Stimulated activated CD8-positive, alpha-beta memory T cell treated with anti-CD3 and anti-CD28 coated beads, Interleukin-12 subunit alpha, Interleukin-12 subunit beta, amount 100 ng/mL, for 1 hour (primary cell): ENCODE results near the gene TICRR.

Experiments used
- DNase-seq: peaks from one replicate; pipeline ENCODE4 v3.0.0-alpha.2; 2020; ENCODE audit warnings: low read depth

Gene TICRR

DNA sequence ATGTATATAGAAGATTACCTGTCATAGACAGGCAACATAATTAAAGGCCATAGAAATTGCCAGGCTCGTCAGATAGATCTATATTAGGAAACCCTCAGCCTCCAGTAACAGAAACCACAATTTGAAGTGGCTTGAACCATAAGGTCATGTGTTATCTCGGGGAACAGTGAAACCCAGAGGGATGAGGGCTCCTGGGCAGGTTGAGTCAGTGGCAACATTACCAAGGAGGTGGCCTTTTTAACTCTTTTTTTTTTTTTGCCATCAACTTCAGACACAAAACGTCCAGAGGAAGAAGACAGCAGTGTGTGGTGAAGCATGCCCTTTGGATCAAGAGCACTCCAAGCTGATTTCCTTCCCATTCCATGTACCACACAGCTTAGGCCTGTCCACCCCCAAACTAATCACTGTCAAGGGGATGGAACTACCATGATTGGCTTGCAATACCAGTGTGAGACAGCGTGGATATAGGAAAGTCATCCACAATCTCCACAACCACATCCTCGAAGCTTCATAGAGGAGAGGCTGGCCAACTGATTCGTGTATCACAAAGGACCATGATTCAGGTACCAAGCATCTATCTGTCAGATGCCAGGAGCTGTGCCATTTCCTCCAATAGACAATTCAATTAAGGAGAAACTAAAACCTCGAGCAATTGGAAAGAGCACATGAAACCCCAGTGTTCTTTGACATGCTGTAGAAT is 81.0 kb downstream of the TICRR start:
- no peak for DNase-seq

DNA sequence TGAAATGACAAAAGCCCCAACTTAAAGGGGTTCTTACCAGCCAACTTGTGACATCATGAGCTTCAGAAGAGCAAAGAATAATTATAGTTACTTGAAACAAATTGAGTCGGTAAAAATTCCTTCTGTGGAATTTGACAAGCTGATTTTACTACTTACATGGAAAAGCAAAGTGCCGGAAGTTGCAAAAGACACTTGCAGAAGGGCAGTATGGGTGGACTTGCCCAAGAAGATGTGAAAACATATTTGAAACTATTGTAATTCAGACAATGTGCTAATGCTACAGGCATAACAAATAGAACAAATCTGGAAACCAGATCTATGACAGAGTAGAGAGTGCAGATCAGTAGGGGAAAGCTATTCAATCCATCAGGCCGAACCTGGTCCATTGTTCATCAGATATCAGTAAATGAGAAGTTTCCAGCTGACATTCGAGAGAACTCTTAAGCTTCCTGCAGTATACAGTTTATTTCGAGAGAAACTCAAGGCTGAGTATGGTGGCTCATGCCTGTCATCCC is 82.5 kb downstream of the TICRR start:
- no peak for DNase-seq

DNA sequence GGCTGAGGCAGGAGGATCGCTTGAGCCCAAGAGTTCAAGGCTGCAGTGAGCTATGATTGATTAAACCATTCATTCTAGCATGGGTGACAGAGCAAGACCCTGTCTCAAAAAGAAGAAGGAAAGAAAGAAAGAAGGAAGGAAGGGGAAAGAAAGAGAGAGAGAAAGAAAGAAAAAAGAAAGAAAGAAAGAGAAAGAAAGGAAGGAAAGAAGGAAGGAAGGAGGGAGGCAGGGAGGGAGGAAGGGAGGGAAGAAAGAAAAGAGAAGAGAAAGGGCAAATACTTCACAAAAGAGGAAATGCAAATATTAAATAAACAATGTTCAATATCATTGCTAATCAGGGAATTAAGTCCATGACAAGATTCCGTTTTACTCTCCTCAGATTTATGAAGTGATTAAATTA is 84.0 kb downstream of the TICRR start:
- no peak for DNase-seq

DNA sequence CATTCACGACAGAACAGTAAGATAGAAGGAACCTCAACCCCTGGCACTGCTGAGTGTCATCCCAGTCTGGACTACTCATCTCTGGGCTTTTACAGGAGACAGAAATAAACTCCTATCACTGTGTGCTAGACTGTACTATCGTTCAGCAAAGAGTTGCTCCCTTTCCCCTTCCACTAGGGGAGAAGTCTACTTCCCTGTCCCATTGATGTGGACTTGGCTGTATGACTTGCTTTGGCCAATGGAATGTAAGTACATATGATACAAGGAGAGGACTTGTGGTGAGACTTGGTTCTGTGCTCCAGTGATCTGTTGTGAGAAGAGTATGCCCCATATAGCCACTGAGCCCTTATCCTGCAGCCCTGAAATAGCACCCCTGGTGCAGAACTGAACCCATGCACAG is 85.3 kb downstream of the TICRR start:
- DNase-seq, result no peak

DNA sequence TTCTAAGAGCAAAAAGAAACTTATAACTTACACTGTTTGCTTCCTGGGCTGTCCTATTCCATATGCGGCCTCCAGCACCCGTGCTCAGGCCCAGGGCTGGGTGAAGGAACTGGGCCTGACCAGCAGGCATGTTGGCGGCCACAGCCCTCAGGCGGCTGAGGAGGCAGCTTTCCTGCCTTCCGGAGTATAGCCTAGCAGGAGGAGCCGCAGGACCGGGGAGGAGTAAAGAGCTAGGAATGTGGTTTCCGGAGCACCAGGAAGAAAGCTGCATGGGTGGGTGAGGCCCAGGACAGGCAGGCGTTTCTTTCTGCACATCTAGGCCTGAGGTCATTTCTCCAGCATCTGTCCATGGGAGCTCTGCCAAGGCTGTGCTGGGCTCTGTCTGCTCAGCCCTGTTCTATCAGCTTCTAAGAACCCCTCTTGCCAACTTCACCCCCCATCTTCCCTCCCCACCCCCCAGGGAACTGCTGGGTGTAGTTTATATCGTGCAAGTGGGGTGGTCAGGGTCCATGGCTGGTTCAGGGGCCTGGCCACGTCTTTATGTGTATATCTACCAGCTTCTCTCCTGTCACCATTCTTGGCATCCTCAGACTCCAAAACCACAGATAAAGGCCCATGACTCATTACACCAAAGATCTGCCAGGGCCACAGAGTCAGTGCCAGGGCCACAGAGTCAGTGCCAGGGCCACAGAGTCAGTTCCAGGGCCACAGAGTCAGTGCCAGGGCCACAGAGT is 87.8 kb downstream of the TICRR start:
- no peak for DNase-seq

DNA sequence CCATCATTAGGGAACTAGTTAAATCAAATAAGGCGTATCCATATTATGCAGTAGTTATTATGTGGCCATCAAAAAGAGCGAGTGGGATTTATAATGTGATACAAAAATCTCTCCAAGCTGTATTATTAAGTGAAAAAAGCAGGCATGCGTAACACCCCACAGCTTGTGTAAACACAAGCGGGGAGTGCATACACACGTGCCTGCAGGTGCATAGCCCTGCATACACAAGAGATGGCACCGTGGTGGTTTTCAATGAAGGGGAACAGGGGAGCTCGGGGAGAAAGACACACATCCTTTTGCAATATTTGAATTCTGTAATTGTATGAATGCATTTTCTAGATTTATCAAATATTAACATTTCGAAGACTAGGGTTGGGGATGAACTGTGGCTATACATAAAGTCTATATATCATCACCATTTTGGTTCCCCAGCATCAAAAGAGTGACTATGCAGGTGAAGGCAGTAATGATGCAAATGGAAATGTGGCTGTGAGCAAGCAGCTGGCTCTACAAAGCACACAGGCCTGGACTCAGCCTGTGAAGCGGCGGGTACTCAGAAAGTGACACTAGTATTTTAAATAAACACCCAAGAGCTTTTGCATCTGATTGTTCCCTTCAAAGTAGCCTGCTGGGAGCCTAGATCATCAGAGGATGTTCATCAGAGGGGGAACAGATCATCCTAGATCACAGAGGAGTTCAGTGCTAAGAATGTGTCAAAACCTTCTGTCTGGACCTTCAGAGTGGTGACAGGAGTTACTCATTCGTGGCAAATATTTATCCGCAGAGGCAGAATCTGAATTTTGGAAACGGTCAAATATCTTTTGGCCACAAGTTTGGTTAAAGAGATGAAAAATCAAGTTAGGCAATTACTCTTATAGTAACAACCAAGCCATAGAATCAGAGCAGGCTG is 89.4 kb downstream of the TICRR start:
- DNase-seq, result no peak

DNA sequence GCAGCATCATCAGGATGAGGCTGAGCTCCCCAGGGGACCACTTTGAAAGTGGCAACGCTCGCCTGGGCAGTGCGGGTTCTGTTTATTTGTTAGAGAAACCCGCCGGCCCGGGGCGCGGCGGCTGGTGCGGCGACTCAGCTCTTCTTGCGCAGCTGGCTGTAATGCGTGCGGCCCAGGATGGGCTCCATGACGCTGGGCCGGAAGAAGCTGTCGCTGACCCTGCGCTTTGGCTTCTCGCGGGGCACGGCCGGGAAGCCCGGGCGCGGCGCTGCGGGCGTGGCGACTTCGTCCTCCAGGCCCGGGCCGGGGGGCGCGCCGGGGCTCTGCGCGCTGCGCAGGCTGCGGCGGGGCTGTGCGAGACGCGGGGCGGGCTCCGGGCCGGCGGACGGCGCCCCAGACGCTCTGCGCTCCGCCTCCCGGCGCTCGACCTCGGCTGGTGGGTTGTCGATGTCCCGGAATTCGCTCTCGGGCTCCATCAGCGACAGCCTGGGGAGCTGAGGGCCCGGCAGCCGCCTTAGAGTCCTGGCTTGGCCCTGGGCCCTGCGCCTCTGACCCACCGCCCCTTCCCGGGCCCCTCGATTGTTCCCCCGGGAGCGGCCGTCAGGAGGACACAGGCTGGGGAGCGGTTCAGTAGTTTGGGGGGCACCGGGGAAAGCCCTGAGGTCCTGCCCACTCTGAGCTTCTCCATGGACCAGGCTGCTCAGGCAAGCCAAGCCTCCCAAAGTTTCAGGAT is 90.3 kb downstream of the TICRR start:
- no peak for DNase-seq

DNA sequence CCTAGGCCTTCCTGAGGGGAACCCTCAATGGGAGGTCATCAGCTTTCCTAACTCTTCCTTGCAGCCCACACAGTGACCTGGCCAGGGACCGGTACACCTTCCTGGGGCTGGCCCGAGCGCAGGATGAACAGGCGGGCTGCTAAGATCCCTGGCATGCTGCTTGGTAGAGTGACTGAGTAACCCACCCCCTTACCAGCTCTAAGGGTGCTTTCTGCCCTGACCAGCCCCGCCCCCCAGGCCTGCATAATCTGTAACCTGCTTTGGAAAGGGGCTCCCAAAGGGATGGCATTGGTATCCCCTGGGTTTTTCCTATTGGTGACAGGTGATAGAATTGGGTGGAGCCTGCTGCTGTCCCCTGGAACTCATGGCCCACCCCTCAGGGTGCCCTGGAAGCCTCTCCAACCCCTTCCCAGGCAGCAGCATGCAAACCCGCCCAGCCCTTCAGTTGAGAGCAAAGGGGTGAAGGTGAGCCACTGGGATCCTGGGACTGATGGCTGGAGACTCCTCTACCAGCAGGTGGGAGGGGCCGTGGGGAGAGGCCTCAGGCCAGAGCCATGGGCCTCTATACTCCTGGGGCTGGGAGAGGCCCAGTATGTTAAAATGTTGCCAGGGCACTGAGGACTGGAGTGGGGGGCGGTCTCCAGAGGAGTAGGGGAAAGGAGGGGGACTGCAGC is 91.1 kb downstream of the TICRR start:
- DNase-seq, result no peak

DNA sequence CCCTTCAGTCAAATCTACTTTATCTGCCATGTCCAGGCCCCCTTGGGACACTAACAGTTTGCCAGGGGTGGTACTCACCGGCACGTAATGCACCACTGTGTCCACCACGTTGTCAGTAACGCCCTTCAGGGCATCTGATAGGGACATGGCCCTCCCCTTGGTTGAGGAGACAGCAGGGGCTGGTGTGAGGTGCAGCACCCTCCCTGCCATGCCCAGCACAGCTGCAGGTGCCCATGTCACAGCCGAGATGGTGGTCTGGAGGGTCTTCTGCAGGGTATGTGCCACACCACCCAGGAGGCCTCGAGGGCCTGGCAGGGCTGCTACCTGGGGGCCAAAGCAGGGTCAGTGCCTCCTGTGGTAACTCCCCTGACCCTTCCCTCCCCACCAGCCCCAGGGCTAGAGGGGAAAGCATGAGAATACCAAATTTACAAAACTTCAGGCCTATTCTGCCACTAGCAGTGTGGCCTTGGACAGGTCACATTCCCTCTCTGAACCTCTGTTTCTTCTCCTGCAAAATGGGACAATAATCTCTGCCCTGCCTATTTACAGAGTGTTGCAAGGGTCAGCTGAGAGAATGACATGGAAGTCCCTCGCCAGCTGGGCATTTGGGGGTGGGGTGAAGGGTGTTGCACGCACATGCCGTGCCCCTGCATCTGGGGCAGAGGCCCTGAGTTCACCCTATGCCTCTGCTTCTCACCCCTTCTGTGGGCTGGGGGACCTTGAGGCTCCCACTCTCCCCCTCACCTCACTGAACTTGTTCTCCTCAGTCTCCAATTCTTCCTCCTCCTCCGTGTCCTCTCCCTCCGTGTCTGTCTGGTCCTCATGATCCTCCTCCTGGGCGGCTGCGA is 91.8 kb downstream of the TICRR start:
- no peak for DNase-seq

DNA sequence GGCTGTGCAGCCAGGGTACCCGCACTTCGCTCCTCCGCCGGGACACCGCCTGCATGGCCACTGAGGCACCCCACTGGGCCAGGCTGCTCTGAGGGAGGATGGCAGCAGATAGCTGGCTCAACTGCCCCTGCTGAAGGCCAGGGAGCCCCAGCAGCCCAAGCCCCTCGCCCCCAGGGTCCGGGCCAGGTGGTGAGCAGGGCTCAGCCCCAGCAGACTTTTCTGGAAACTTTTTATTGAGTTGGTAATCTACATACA is 92.4 kb downstream of the TICRR start:
- no peak for DNase-seq

DNA sequence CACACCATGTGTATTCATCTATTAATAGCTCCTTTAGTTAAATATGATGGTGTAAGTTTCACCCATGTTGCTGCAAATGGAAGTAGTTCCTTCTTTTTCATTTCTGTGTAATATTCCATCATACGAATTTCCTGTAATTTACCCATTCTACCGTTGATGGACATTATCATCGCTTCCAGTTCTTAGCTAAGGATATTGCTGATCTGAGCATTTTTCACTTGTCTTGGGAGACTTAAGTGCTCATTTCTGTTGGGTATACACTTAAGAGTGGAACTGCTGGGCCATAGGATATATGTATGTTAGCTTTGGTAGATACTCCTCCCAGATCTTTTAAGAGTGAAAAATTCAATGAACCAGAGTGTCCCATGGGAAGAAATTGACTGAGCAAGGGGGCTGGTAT is 92.9 kb downstream of the TICRR start:
- DNase-seq, result no peak

DNA sequence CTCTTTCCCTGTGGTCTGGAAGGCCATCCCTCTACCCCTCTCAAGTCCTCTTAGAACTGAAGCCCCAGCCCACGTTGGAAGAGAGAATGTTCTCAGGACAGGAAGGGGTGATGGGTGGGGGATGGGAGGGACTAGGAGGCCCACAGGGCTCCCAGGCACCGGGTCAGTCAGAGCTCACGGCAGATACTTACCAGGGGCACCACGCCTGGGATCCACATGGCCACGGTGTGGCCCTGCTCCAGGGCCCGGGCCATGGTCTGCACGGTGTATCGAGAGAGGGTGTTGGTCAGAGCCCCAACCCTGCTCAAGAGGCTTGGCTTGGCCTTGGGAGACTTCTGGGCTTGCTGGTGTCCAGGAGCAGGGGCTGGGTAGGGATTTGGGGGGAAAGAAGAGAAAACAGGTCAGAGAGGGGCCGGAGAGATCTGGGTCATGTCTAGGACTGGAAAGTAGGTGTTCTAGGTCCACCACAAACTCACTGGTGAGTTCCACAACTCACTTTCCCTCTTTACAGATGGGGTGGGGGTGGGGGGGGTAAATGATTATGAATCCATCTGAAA is 94.1 kb downstream of the TICRR start:
- no peak for DNase-seq

DNA sequence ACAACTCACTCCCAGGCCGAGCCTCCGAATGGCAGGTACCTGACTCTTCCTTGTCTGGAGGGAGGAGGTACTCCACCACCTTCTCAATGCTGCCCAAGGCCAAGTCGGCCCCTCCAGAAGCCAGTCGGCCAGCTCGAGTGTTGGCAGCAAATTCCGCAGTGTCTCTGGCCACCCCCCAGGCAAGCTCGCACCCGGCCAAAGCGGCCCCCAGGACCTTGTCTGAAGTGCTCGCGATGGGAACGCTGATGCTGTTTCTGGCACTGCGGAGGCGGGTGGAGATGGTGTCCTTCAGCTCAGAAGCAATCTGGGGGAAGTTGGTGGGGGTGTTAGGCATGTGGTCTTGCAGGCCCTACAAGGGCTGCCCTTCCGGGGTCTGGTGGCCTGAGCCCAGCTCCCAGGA is 94.7 kb downstream of the TICRR start:
- DNase-seq, result no peak

DNA sequence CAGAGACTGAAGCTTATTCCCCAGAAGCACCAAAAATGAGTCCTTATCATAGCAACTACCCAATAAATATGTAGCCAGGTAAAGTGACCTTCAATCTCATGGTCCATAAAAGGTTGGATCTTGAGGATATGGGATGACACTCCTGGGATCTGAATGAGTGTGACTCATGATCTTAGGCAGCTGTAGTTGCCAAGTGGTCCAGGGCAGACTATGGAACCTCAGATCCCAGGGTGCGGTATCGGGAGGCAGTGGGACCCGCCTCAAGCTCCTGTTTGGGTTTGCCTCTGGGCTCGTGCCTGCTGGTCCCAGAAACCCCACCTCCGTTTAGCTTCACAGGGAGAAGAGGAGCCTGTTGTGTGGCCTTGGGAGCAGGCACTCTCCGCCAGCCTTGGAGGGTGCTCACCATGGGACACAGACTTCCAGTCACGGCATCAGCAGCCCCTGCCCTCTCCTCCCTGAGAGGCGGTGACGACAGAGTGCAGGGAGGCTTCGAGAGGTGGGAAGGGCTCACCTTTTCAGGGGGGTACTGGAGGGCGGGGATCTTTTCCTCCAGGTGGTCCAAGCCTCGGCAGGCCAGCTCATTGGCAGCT is 95.8 kb downstream of the TICRR start:
- DNase-seq, result no peak

DNA sequence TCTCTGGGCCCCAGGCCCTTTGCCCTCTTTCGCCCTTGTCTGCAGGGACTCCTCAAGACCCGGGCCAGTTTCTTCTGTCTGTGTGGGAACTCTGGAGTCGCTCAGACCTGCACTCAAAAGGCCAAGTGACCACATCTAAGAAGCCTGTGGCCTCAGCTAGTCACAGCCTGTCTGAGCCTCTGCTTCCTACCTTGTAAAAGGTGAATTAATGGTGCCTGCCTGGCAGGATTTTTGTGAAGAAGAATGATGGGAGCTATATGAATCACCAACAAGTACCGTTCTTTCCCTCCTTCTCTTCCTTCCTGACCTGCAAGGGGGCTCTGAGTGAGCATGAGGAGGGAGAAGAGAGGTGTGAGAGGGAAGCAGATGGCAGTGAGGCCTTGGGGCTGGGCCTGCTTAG is 96.4 kb downstream of the TICRR start:
- DNase-seq, result no peak

DNA sequence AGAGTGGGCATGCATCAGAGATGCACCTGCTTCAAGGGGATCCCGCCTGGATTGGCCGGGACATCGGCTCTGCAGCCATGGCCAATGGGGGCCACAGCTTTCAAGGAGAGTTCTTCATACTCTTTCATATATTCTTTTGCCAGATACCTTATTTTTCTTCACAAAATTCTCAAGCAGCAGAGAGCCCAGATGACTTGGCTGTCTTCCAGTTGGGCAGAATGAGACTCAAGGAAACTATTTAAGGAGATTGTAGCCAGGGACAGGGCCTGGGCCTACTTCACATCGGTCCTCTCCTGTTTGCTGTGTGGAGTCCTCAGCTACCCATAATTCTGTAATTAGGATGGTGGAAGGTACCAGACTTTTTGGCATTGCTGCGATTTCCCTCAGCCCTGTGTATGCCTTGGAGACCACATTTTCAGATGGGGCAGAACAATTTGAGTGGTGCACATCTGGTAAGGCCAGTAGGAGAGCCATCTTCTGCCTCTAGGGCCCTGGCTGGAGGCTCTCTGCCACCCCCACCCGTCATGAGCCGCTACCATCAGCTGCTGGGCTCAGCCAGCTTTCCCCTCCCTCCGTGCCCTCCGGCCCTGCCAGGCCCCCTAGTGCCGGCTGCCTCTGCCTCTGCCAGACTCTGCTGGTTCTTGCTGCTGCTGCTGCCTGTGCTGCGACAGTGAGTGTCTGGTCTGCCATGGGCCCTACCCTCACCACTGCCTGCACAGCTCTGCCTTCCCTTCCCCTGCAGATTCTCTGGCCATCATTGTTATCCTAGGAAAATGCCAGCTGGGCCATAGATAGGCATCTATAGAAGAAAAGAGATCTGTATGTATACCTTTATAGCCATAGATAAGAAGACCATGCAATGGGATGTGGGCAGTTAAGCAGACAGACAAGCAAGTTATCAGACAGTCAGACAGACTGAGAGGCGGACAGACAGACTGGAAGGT is 97.2 kb downstream of the TICRR start:
- no peak for DNase-seq

DNA sequence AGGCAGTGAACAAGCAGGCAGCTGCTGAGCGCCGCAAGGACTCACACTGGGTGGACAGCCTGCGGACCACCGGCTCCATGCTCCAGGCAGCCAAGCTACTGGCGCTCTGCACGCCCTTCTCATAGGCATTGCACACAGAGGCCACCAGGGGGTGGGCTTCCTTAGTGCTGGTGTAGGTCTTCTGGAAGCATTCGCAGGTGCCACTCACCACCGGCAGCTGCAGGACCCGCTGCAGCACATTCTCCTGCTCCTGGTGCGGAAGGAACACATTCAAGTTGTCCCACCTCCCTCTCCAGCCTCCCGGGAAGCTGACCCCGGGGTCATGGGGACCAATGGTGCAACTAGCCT is 97.9 kb downstream of the TICRR start:
- no peak for DNase-seq

DNA sequence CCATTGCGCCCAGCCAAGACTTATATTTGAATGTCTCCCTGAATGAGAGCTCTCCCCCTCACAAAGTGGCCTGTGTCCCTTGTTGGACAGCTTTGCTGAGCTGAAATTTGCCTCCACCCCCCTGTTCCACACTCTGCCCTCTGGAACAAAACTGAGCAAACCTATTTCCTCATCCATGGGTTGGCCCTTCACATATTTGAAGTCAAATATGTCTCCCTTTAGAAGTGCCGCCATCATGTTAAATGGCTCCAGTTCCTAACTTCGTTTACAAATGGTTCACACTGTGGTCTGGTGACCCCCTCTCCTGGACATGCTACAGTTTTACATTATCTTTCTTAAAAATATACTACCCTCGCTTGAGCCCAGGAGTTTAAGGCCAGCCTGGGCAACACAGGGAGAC is 99.3 kb downstream of the TICRR start:
- DNase-seq, result no peak

DNA sequence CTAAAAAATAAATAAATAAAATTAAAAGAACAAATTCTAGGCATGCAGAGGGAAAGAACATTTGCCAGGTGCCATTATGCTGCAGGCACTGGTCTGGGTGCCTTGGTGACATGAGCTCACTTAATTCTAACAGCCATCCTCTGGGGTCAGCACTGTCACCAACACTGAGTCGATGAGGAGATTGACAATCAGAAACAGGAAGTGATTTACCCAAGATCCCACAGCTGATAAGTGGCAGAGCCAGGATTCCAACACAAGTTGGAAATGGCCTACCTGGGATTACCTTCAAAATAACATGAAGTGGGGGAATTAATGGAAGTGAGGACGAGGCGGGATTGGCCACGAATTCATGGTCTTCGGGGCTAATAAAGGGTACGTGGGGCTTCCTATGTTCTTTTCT is 100.3 kb downstream of the TICRR start:
- no peak for DNase-seq
